ENCODE data around the gene TET3.
"Not testable (repeated sequence)": the region's sequence is repeated elsewhere in the genome, so short reads cannot be mapped to it uniquely, and the experiment has no call there.

TET3 gene

DNA sequence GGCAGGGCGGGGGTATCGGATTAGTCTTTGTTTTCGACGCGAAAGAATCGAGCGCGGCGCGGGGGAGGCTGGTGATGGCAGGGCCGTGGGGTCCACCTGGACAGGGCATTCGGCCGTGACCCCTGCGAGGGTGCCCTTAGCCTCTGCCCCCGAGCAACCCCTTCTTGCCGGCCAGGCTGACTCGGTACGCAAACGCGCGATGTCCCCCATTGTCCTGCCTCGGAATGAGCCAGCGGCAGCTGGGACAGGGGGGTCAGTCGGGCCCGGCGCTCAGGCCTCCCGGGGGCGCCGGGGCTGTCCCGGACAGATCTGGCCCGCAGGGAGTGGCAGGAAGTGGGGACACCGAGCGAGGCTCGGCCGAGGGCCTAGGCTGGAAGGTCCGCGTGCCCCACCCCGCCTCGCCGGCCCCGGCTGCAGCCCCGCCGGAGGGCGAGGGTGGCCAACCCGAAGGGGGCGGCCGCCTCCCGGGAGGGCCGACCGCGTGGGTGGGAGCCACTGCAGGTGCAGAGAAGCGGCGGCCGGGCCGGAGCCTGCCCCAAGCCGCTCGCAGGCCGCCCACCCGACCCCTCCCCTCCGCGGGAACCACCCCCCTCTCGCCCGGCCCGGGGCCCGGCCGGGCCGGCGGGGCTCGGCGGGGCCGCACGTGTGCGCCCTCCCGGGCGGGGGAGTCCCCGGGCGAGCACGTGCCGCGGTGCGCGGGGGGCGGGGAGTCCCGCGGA lies at the start of gene TET3:
Gene TET3 (plus strand): TSS at position 708 of the 719 bp plus-strand sequence. CDS start 1,494 bp downstream, outside the sequence.
- intact Hi-C loops (cut with DNase I), result loop anchor here (5.0 kb wide), 1 partner anchor 52 kb away; no protein-coding TSS in a partner anchor
- DNase-seq, result peak in 3 of 10 donors; percentile 45 to 87 (median 82)

DNA sequence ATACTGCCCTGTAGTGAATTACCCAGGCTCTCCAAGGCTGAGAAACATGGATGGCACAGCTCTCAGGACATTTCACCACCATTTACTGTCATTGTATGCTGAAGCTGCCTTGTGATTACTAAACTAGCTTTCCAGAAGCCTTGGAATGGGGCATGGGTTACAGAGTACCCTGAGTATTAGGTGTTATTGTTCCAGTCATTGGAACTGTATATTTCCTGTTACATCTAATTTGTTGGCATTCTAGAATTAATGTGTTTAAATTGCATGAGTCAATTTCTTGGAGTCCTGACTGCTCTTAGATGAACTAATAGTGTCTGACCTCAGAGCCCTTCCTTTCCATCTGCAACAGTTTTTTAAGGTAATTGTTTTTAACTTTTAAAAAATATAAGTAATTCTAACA lies 49.1 kb upstream of the TET3 start:
- no peak for DNase-seq
- intact Hi-C loops (cut with DNase I), result no loop called here

DNA sequence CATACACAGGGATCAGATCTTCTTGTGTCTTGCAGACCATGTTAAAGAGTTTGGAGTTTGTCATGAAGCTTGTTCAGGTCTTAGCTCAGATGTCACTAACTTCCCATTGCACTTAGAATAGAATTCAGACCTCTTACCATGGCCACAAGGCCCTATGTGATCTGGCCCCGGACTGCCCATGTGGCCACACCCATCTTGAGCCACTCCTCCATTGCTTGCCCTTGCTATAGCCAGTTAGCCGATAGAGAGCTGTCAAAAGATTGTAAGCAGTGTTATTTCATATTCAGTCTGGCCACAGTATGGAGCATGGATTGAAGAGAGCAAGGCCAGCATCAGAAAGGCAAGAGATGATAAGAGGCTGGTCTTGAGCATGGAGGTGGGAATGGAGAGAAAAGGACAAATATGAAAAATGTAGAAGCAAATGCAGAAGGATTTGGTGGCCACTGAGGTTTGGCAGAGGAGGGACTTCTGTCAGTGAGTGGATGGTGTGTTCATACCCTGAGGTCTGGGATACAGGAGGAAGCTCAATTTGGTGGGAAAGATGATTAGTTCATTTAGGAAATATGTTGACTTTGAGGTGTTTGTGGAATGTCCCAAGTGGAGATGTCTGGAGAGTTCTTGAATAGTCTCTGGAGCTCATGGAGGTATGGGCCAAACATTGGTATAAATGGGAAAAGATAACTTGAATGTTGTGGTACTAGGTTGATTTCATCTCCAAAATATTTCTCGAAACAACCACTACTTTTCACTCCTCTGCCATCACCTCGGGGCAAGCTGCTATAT lies 47.4 kb upstream of the TET3 start:
- DNase-seq, result no peak
- intact Hi-C loops (cut with DNase I), result no loop called here

DNA sequence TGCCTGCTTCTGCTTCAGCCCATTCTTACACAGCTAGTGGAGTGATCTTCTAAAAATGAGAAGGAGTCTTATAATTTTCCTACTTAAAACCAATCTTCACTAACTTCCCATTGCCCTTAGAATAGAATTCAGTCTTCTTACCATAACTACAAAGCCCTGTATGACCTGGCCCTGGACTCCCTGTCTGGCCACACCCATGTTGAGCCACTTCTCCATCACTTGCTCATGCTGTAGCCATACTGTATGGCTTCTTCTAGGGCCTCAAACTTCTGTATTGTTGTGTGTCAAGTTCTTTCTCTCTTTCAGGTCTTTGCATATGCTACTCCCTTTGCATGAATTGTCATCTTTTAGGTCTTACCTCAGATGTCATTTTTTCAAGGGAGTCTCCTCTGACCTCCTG lies 46.8 kb upstream of the TET3 start:
- intact Hi-C loops (cut with DNase I), result no loop called here
- no peak for DNase-seq

DNA sequence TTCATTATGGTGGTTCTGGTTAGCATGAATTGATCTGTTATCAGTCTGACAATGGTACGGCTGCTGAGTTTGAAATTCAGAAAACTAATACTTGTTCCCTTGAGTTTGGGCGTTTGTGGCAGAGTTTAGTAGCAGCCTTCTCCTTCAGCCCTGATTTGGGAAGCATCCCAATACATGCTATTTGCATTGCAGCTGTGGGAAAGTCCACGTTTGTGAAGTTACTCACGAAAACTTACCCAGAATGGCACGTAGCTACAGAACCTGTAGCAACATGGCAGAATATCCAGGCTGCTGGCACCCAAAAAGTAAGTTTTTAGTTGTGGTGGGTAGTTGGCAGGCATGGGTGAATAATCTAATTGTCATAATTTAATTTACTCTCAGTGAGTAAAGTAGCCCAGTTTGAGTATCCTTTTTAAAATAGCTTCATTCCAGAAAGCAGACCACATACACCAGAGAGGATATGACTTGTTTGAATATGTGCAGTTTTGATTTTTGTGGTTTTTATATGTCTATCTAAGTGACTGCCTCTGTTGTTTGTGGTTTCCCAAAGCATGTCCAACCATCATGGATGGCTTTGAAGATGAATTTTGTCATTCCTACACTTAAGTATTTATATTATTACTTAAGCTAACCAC lies 45.9 kb upstream of the TET3 start:
- no peak for DNase-seq
- intact Hi-C loops (cut with DNase I), result no loop called here

DNA sequence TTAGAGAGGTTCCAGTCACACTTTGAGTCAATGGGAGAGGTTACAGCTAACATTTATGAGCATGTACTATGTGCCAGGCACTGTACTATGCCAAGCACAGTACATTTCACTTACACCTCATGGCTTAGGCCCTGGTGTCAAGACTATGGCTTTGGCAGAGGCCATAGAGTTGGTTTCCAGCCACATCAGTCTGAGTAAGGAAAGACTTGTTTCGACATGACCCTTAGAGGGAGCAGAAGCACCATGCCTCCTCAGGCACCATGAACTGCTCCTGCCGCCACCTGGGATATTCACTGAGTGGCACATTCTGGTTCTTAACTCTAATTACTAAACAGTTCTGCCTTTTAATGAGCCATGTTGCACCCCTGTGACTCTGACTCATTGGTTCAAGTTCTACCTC lies 45.3 kb upstream of the TET3 start:
- intact Hi-C loops (cut with DNase I), result no loop called here
- DNase-seq, result no peak

DNA sequence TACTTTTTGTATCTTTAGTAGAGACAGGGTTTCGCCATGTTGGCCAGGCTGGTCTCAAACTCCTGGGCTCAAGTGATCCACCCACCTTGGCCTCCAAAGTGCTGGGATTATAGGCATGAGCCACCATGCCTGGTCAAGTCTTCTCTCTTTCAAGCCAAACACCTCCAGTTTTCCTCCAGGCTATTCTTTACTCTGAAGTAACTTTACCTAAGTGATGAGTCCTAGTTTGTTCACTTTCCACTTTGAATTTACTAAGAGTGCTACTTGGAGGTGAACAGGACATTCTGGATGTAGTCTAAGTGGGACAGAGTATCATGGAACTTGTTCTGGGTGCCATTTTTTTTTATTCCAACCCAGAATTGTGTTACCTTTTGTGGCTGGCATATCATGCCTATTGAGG lies 44.6 kb upstream of the TET3 start:
- intact Hi-C loops (cut with DNase I); DNase-seq: not testable (repeated sequence)

DNA sequence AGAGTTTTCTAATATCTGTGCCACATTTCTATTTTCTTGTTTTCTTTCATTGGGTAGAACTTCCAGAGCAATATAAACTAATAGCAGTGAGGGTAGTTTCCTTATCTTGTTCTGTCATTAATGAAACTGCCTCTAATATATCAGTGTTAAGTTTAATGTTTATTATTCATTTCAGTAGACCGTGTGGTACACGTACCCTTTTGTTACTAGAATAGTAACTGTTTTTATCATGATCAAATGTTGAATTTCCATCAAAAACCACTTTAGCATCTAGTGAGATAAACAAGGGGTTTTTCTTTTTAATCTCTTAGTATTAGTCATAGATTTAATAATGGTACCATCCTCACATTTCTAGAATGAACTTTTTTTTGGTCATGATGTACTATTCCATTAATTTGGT lies 42.0 kb upstream of the TET3 start:
- no peak for DNase-seq
- intact Hi-C loops (cut with DNase I), result no loop called here

DNA sequence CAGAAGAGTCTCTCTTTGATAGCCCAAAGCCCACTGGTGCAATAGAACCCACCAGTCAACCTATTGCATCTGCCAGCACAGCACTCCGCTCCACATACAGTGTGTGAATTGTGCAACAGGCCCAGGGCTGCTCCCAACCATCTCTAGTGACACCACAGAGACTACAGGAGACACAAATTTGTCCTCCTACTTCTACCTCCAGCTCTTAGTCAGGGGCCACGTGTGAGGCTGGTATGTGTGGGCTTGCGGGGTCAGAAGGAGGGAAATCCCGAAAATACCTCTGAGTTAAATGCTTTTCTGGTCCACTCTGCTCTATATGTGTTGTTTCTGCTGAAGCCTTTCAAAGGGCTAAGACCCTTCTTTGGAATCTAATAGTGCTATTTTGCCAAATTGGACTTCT lies 40.0 kb upstream of the TET3 start:
- no peak for DNase-seq

DNA sequence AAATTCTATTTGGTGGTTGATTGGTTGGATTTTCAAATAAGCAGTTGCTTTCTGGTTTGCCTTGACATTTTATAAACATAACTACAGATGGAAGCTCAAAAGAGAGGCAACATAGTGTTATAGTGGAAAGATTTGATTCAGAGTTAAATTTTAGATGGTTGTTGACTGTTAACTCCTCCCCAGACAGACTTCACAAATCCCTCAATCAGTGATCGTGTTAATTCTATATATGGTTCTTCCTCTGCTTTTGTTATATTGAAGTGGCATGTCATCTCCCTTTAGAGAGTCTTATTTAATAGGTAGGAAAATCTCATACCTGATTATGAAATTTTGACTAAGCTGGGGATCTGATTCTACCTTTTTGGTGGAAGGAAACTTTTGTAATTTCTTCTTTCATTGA lies 38.5 kb upstream of the TET3 start:
- DNase-seq, result no peak
- intact Hi-C loops (cut with DNase I), result no loop called here

More for the DNA sequence above, 40.0 kb upstream of the TET3 start:
- intact Hi-C loops (cut with DNase I), result no loop called here

DNA sequence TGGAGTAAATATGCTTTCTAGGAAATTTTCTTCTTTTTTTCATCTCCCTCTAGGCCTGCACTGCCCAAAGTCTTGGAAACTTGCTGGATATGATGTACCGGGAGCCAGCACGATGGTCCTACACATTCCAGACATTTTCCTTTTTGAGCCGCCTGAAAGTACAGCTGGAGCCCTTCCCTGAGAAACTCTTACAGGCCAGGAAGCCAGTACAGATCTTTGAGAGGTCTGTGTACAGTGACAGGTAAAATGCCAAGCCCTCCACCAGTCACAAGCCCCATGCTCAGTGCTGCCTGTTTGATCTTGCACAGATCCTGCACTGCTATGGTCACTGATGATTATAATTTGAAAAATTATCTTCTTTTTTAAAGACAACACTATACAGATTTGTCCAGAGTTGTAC lies 38.0 kb upstream of the TET3 start:
- intact Hi-C loops (cut with DNase I), result no loop called here
- DNase-seq, result no peak

DNA sequence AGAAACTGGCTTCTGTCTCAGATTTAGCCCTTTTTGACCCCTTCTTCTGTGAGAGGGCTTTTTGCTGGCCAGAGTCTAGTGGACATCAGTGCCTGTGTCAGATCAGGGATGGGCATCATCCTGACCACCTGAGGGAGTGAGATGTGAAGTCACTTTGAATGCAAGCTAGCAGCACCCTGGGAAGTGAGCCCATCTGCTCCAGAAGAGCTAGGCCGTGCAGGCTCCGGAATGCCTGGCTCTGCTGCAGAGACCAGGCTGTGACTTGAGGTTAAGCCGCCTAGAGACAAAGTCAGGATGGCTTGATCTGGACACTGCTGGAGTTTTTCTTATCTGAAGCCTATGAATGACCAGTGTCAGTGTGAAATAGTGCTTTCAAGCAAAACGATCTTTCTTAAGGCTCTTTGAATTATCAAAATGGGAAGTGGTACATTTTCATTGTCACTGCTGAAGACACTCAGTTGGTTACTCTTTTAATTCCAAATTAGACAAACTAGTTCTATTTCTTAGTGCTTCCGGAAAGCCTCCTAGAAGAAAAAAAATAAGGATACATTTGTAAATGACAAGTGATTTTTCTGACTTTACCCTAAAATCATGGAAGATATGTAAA lies 37.2 kb upstream of the TET3 start:
- intact Hi-C loops (cut with DNase I), result no loop called here
- no peak for DNase-seq

DNA sequence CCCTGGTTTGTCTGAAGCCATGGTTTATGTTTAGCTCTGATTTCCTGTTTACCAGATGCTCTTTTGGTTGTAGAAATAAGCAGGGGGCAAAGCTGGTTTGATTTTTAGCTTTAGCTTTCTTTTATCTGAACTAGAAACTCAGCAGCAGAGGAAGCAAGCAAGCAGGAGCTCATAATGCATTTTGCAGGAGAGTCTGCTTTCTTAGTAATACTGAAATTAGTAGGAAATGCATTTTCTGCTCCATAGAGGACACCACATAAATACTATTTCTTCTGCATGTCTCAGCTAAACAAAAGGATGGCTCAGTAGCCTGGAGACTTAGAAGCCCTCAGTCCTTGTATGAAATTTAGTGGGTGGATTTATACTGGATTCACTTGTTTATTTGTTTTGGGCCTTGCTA lies 34.9 kb upstream of the TET3 start:
- intact Hi-C loops (cut with DNase I), result no loop called here
- DNase-seq, result no peak

DNA sequence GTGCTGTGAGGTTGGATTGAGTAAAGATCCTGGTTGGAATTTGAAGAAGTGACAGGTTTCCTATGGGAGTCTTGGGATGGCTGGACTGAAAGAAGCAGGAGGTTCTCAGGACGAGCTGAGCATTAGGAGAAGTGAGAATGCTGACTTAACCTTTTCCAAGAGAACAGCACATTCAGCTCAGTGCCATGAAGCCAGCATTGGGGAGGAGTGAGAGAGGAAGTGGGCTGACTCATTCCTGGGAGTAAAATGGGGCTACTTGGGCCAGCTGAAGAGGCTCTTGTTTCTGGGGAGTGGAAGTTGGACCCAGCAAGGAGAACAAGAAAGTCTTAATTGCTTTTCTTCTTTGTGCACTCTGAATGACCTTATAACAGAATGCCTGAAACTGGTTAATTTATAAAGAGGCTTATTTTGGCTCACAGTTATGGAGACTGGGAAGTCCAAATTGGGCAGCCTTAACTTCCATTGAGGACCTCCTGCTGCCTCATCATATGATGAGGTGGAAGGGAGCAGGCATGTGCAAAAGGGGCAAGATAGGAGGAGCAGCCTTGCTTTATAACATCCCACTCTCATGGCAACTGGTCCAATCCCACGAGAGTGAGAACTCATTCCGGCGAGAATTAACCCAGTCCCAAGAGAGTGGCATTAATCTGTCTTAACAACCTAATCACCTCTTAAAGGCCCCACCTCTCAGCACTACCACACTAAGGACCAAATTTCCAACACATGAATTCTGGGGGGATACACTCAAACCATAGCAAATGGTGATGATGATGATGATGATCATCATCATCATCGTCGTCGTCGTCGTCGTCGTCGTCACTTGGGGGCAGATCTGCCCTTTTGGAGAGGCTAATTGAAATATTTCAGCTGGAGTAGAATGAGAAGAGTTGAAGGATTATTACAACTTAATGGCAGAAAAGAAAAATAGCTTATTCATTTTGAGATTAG lies 31.9 kb upstream of the TET3 start:
- no peak for DNase-seq
- intact Hi-C loops (cut with DNase I), result no loop called here

DNA sequence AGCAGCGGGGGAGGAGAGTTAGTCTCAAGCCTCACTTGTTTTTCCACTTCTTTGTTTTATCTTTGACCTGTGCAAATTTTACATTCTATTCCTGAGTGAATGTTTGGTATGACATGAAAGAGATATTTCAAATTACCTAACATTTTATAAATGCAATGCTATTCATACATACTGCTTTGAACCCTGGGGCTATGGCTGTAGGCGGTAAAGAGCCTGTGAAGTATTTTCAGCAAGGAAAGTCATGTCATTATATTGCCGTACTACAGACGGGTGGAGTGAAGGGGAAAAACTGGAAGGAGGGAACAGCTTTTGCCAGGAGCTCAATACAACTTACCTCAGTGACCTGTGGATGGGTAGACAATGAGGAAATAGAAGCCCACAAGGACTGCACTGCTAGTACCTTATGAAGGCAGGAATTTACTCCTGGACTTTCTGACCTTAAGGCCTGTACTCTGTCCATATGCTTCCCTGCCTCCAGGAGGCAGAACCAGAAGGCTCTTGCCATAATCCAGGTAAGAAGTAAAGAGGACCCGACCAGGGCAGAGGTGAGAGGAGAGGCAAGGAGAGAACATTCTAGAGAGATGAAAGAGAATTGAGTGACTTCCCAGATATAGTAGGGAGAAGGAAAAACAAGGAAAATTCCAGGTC lies 28.4 kb upstream of the TET3 start:
- intact Hi-C loops (cut with DNase I), result no loop called here
- DNase-seq, result no peak

DNA sequence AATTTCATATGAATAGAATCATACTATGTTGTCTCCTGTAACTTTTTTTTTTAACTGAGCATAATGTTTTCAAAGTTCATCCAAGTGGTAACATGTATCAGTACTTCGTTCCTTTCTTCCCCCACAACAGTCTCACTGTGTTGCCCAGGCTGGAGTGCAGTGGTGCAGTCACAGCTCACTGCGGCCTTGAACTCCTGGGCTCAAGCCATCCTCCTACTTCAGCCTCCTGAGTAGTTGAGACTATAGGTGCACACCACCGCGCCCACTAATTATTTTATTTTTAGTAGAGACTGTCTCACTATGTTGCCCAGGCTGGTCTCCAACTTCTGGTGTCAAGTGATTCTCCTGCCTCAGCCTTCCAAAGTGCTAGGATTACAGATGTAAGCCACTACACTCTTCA lies 23.4 kb upstream of the TET3 start:
- intact Hi-C loops (cut with DNase I), result no loop called here
- DNase-seq, result no peak

DNA sequence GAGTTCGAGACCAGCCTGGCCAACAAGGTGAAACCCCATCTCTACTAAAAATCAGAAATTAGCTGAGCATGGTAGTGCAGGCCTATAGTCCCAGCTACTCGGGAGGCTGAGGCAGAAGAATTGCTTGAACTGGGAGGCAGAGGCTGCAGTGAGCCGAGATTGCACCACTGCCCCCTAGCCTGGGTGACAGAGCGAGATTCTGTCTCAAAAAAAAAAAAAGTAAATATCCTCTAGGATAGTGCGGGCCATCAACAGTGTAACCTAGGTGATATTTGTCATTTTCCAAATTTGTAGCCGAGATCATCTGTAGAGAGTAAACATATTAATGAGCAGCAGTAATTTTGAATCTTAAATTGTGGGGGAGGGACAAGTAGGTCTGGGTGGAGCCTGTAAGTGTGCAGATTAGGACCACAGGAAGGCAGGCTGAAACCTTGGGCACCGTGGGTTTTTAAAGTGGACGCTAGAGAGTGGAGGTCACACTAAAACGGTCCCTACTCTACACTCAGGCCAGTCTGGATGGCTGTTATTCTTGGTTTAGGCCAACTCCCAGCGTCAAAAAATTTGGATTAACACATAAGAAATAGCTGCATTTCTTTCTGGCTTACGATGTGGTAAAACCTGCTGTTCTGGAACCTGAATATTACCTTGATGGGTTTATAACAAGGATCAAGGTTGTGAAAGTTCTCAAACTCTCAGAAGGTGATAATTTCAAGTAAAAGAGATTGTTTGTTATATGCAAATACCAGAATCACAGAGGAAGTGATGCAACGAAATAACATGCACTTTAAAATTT lies 22.7 kb upstream of the TET3 start:
- intact Hi-C loops (cut with DNase I), result no loop called here

DNA sequence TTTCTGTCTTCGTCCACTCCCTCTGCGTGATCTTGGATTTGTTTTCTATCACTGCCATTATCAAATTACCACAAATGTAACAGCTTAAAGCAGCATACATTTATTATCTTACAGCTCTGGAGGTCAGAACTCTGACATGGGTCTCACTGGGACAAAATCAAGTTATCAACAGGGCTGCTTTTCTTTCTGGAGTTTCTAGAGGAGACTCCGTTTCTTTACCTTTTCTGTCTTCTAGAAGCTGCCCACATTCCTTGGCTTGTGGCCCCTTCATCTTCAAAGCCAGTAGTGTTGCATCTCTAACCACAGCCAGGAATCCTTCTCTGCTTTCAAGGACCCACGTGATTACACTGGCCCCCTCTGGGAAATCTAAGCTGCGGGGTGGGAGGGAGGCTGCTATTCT lies 21.9 kb upstream of the TET3 start:
- no peak for DNase-seq
- intact Hi-C loops (cut with DNase I), result no loop called here

More for the DNA sequence above, 22.7 kb upstream of the TET3 start:
- no peak for DNase-seq

Measured in posterior cingulate gyrus (tissue), 11 donors.